Testis (tissue), 3 donors: ENCODE measurements around the gene TGFBR3. TPM values are rescaled to one million over a fixed set of nuclear protein-coding genes. Genes with fewer than 3 reads are reported as not detected.

Experiments used
- DNase-seq: peaks from one replicate; pipeline ENCODE4 v3.0.0-alpha.2; 2019
- H3K27ac ChIP-seq, 2 donors: fragments of 200-600 bp; sonication (generic); one replicate each; pipeline ENCODE4 v1.5.1; 2019
- H3K27me3 ChIP-seq: fragments of 200-600 bp; sonication (generic); one replicate; pipeline ENCODE4 v1.5.1; 2019
- H3K36me3 ChIP-seq: fragments of 200-600 bp; sonication (generic); one replicate; pipeline ENCODE4 v1.5.1; 2017; ENCODE audit warnings: low read depth; ENCODE audit errors: missing control alignments
- H3K4me1 ChIP-seq: fragments of 200-600 bp; sonication (generic); one replicate; pipeline ENCODE4 v1.5.1; 2019
- H3K4me3 ChIP-seq, 2 donors: fragments of 200-600 bp; sonication (generic); one replicate each; pipeline ENCODE4 v1.5.1; 2017 to 2019
- H3K9me3 ChIP-seq: fragments of 200-600 bp; sonication (generic); one replicate; pipeline ENCODE4 v1.5.1; 2017
- POLR2A ChIP-seq: fragments of 450-650 bp; IDR thresholded peaks from one replicate; pipeline ENCODE4 v1.6.1; 2017; ENCODE audit warnings: antibody characterized with exemption, mild to moderate bottlenecking, moderate library complexity
- WGBS, 2 donors: methylation state at CpG; one replicate each; pipeline ENCODE4 v1.1.5; 2018; 5-methylcytosine and 5-hydroxymethylcytosine counted together
- intact Hi-C: fragments of 100-400 bp; cut with DNase I; formaldehyde crosslinking; loops from one replicate; pipeline ENCODE4 v1.15.1; 2023; ENCODE audit warnings: low total_unique reads
- polyA plus RNA-seq: library from polyadenylated mRNA; stranded (reverse); fragments of 350-450 nt; fragmentation: Illumina TruSeq; extraction: RNeasy Lipid Tissue Mini Kit (QIAGEN cat#74804); gene quantifications from one replicate; pipeline ENCODE4 v1.2.3, GENCODE V29; 2014; ENCODE audit warnings: low read depth, low replicate concordance; ENCODE audit not compliant: insufficient read depth
- total RNA-seq, 2 donors: library from RNA; depleted of rRNA; stranded (reverse); fragments of >200 nt; gene quantifications; one replicate each; pipeline ENCODE4 v1.2.3, GENCODE V29; 2016
- TF ChIP-seq, protein P1 (sequence below), 3 experiments: fragments of 450-650 bp in 2 of 3; fragments of 200-600 bp in 1 of 3; sonication (generic) in 1 of 3; IDR thresholded peaks; one replicate each; pipeline ENCODE4 v1.5.1; 2016 to 2019; ENCODE audit warnings: antibody characterized with exemption in 3 of 3, mild to moderate bottlenecking in 2 of 3, moderate library complexity in 1 of 3

Gene TGFBR3
- total and polyA plus RNA-seq, 3 donors from 2014 or later, result 24.0 to 37.2 (median 34.7) TPM

- no peak overlapping the region for H3K4me3 ChIP-seq
- intact Hi-C loops, result no loop called here
- H3K4me1 ChIP-seq, result peaks cover 32% of the 10 kb centered on the region
- peak; percentile 30 for DNase-seq
- no peaks in the 10 kb centered on the region for H3K36me3 ChIP-seq
- 74 to 77% methylated on average over 4 of the region's 4 CpGs for WGBS, 2 donors
- H3K27ac ChIP-seq, result no peak overlapping the region
- H3K9me3 ChIP-seq, result no peaks in the 10 kb centered on the region
- no peak for TF ChIP-seq POLR2A
- TF ChIP-seq, protein P1, sequence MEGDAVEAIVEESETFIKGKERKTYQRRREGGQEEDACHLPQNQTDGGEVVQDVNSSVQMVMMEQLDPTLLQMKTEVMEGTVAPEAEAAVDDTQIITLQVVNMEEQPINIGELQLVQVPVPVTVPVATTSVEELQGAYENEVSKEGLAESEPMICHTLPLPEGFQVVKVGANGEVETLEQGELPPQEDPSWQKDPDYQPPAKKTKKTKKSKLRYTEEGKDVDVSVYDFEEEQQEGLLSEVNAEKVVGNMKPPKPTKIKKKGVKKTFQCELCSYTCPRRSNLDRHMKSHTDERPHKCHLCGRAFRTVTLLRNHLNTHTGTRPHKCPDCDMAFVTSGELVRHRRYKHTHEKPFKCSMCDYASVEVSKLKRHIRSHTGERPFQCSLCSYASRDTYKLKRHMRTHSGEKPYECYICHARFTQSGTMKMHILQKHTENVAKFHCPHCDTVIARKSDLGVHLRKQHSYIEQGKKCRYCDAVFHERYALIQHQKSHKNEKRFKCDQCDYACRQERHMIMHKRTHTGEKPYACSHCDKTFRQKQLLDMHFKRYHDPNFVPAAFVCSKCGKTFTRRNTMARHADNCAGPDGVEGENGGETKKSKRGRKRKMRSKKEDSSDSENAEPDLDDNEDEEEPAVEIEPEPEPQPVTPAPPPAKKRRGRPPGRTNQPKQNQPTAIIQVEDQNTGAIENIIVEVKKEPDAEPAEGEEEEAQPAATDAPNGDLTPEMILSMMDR (IDR thresholded peaks at IDR 0.05), result no peak
- H3K27me3 ChIP-seq, result no peaks in the 10 kb centered on the region
Observed at GRCh38 chr1:91765293-91765692, 120.7 kb downstream of the TGFBR3 start.

GRCh38 chr1:91764471-91765115, 121.4 kb downstream of the TGFBR3 start:
- no peak for DNase-seq
- no peak overlapping the region for H3K27ac ChIP-seq

DNA sequence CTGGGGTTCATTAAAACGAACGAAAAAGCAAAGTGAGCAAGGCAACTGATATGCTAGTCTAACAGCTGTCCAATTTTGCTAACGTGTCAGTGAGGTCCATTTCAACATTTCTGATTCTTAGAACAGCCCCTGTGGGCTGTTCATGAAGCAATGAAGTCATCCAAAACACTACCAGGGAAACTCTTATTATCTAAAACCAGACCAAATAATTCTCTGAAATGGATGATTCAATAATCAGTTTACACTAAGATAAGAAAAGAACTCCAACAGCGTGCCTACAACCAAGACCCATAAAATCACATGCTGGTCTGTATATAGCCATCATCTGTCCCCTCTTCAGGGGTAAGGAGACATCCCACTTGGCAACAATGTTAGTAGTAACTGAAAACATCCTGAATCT, 122.7 kb downstream of the TGFBR3 start:
- intact Hi-C loops, result no loop called here
- Histone ChIP-seq H3K4me3 (no peak overlapping the region), H3K9me3 (no peaks in the 10 kb centered on the region), H3K27me3 (no peaks in the 10 kb centered on the region), H3K36me3 (no peaks in the 10 kb centered on the region), H3K27ac (peak overlapping the region in 1 of 2 donors; percentile 12), H3K4me1 (peaks cover 33% of the 10 kb centered on the region)
- TF ChIP-seq, protein P1 (IDR thresholded peaks at IDR 0.05), result no peak
- no peak for TF ChIP-seq POLR2A
- 43 to 46% methylated on average over 4 of the region's 4 CpGs for WGBS, 2 donors
- no peak for DNase-seq

More at GRCh38 chr1:91764471-91765115, 121.4 kb downstream of the TGFBR3 start:
- H3K4me3 ChIP-seq, result no peak overlapping the region
- 86 to 91% methylated on average over 12 of the region's 12 CpGs for WGBS, 2 donors
- no peak for TF ChIP-seq POLR2A
- TF ChIP-seq, protein P1 (IDR thresholded peaks at IDR 0.05), result no peak
- no peaks in the 10 kb centered on the region for H3K36me3 ChIP-seq
- intact Hi-C loops, result no loop called here
- no peaks in the 10 kb centered on the region for H3K9me3 ChIP-seq
- H3K4me1 ChIP-seq, result peaks cover 27% of the 10 kb centered on the region
- no peaks in the 10 kb centered on the region for H3K27me3 ChIP-seq

DNA sequence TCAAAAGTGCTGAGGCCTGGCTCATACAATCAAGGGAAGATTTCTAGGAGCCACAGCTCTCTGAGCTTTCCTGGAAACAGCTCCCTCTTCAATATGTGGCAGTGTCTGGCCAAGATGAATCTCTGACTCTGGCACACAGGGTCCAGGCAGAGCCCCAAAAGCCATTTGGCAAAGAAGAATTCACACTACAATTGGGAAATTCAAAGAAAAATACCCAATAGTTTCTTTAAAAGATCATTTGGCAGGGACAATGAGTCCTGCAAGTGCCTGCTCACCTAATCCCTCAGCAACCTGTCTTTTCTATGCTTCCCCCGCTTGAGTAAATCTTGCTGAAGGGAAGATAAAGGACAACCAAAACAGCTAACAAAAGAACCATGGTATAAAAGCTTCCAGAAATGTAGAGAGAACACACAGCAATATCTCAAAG, 124.6 kb downstream of the TGFBR3 start:
- Histone ChIP-seq H3K27ac (peak overlapping the region in 1 of 2 donors; percentile 2), H3K36me3 (no peaks in the 10 kb centered on the region), H3K27me3 (no peaks in the 10 kb centered on the region), H3K4me3 (no peak overlapping the region), H3K9me3 (no peaks in the 10 kb centered on the region), H3K4me1 (peaks cover 36% of the 10 kb centered on the region)
- DNase-seq, result no peak
- 35% methylated on average over 1 of the region's 1 CpG for WGBS, 2 donors
- intact Hi-C loops, result no loop called here
- TF ChIP-seq, protein P1 (IDR thresholded peaks at IDR 0.05), result no peak
- no peak for TF ChIP-seq POLR2A

DNA sequence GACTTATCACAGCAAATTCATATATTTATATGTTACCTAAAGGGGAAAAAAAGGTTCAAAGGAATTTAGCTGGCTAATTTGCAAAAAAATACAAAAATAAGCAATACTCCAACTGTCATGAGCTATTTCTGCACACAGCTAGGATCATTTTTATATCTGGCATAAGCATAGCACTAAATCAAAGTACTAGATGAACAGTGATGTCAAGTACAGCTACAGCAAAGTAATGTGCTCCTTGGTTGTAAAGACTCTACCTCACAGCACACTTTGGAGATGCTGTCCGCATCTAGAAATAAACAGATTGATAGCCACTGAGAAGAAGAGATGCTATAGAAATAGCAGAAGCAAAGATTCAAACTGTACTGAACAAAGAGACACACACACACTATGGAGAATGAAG, 125.4 kb downstream of the TGFBR3 start:
- DNase-seq, result no peak
- TF ChIP-seq, protein P1 (IDR thresholded peaks at IDR 0.05), result no peak
- TF ChIP-seq POLR2A, result no peak
- Histone ChIP-seq H3K4me1 (peaks cover 36% of the 10 kb centered on the region), H3K4me3 (no peak overlapping the region), H3K27ac (no peak overlapping the region), H3K9me3 (no peaks in the 10 kb centered on the region), H3K36me3 (no peaks in the 10 kb centered on the region), H3K27me3 (no peaks in the 10 kb centered on the region)
- WGBS, 2 donors, result 81 to 90% methylated on average over 1 of the region's 1 CpG
- intact Hi-C loops, result no loop called here
